Mesendoderm (in vitro differentiated cells): ENCODE data around the gene ZNF606.

Source experiments
- DNase-seq: peaks from one replicate; pipeline ENCODE4 v3.0.0; 2013
- H2AK5ac ChIP-seq: 2 replicates; pipeline ENCODE4 v1.6.1; 2013; ENCODE audit warnings: low read length, inconsistent platforms
- H2BK120ac ChIP-seq: 2 replicates; pipeline ENCODE4 v1.6.1; 2013; ENCODE audit warnings: low read depth, mild to moderate bottlenecking, low read length, moderate library complexity, mixed read lengths
- H2BK15ac ChIP-seq: replicated peaks from 2 replicates; pipeline ENCODE4 v1.6.1; 2013; ENCODE audit warnings: low read depth, mild to moderate bottlenecking, moderate library complexity
- H2BK5ac ChIP-seq: 2 replicates; pipeline ENCODE4 v1.6.1; 2013; ENCODE audit warnings: low read length, inconsistent platforms
- H3K18ac ChIP-seq: 2 replicates; pipeline ENCODE4 v1.6.1; 2013; ENCODE audit warnings: mild to moderate bottlenecking, low read length, mixed read lengths
- H3K23ac ChIP-seq: one replicate; pipeline ENCODE4 v1.6.1; 2013; ENCODE audit warnings: low read length
- H3K27ac ChIP-seq: 2 replicates; pipeline ENCODE4 v1.5.1; 2013; ENCODE audit warnings: low read depth, mild to moderate bottlenecking, inconsistent platforms, low read length, moderate library complexity
- H3K27me3 ChIP-seq: 2 replicates; pipeline ENCODE4 v1.6.1; 2013; ENCODE audit warnings: low read length, control low read depth, mild to moderate bottlenecking, inconsistent platforms; ENCODE audit not compliant: insufficient read depth, poor library complexity
- H3K36me3 ChIP-seq: 2 replicates; pipeline ENCODE4 v1.6.1; 2013; ENCODE audit warnings: low read length, inconsistent platforms; ENCODE audit not compliant: control insufficient read depth, insufficient read depth
- H3K4ac ChIP-seq: one replicate; pipeline ENCODE4 v1.6.1; 2013; ENCODE audit warnings: low read depth, mild to moderate bottlenecking, low read length, moderate library complexity
- H3K4me1 ChIP-seq: 2 replicates; pipeline ENCODE4 v1.6.1; 2013; ENCODE audit warnings: low read depth, low read length, inconsistent platforms; ENCODE audit not compliant: control insufficient read depth
- H3K4me2 ChIP-seq: 2 replicates; pipeline ENCODE4 v1.6.1; 2013; ENCODE audit warnings: low read length
- H3K4me3 ChIP-seq: 2 replicates; pipeline ENCODE4 v1.5.1; 2013; ENCODE audit warnings: mild to moderate bottlenecking, low read length
- H3K56ac ChIP-seq: one replicate; pipeline ENCODE4 v1.6.1; 2013; ENCODE audit warnings: low read length
- H3K79me1 ChIP-seq: 2 replicates; pipeline ENCODE4 v1.6.1; 2013; ENCODE audit warnings: low read length, inconsistent platforms
- H3K79me2 ChIP-seq: 2 replicates; pipeline ENCODE4 v1.6.1; 2013; ENCODE audit warnings: mild to moderate bottlenecking, low read length; ENCODE audit not compliant: control insufficient read depth, insufficient read depth
- H3K9ac ChIP-seq: 2 replicates; pipeline ENCODE4 v1.6.1; 2013; ENCODE audit warnings: low read length, inconsistent platforms
- H4K5ac ChIP-seq: one replicate; pipeline ENCODE4 v1.6.1; 2013; ENCODE audit warnings: low read length
- H4K8ac ChIP-seq: one replicate; pipeline ENCODE4 v1.6.1; 2013; ENCODE audit warnings: low read depth, mild to moderate bottlenecking, control low read depth, low read length, moderate library complexity
- WGBS: extraction: QIAGEN DNeasy Blood & Tissue Kit; methylation state at CpG from one replicate; pipeline ENCODE4 v1.1.7; 2013; ENCODE audit warnings: low lambda C conversion rate, missing lambda C conversion rate; ENCODE audit not compliant: insufficient coverage; ENCODE audit errors: extremely low coverage; 5-methylcytosine and 5-hydroxymethylcytosine counted together

ZNF606 gene

GRCh38 chr19:58037927-58038687, 35.5 kb upstream of the ZNF606 start:
- no peak overlapping the region for H3K27ac ChIP-seq
- no peak overlapping the region for H3K4me3 ChIP-seq
- no peaks in the 10 kb centered on the region for H3K4me1 ChIP-seq
- H3K4ac ChIP-seq = no peak overlapping the region
- H4K5ac ChIP-seq = no peak overlapping the region
- H2AK5ac ChIP-seq = no peak overlapping the region
- no peaks in the 10 kb centered on the region for H3K27me3 ChIP-seq
- no peak overlapping the region for H3K9ac ChIP-seq
- H4K8ac ChIP-seq = no peak overlapping the region
- no peaks in the 10 kb centered on the region for H3K36me3 ChIP-seq
- H3K23ac ChIP-seq = no peak overlapping the region
- H3K18ac ChIP-seq = no peak overlapping the region
- no CpG with 5 or more reads among the region's 44 CpGs for WGBS
- H3K79me2 ChIP-seq = no peaks in the 10 kb centered on the region
- H3K79me1 ChIP-seq = no peaks in the 10 kb centered on the region
- H2BK15ac ChIP-seq = no peak overlapping the region
- peak overlapping the region; percentile 11 for H3K56ac ChIP-seq
- H2BK120ac ChIP-seq = no peak overlapping the region
- no peak overlapping the region for H2BK5ac ChIP-seq
- no peak overlapping the region for H3K4me2 ChIP-seq
- DNase-seq = peak; percentile 70

DNA sequence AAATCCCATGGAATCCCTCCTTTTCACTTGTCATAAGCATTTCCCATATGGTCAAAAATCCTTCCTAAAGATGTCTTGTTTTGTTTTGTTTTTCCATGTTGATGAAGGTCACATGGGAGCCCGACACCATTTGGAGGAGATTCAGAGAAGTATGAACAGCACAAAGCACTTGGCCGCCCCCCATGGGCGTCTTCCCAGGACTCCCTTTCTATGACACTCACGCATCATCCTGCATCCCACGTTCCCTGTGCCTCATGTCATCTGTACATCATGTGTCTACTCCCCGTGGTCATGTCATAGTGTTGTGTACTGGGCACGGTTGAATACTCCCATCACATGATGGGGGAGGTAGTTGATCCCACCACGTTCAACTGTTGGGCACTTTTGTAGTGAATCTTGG, 33.2 kb upstream of the ZNF606 start:
- Histone ChIP-seq H3K56ac (no peak overlapping the region), H3K79me1 (no peaks in the 10 kb centered on the region), H2BK15ac (no peak overlapping the region), H3K27ac (no peak overlapping the region), H3K79me2 (no peaks in the 10 kb centered on the region), H4K5ac (no peak overlapping the region), H3K4me1 (no peaks in the 10 kb centered on the region), H3K36me3 (no peaks in the 10 kb centered on the region), H2AK5ac (no peak overlapping the region), H3K4me3 (no peak overlapping the region), H3K18ac (no peak overlapping the region), H3K9ac (no peak overlapping the region), H2BK120ac (no peak overlapping the region), H3K23ac (no peak overlapping the region), H3K27me3 (no peaks in the 10 kb centered on the region), H3K4ac (no peak overlapping the region), H4K8ac (no peak overlapping the region), H3K4me2 (no peak overlapping the region), H2BK5ac (no peak overlapping the region)
- no peak for DNase-seq
- no CpG with 5 or more reads among the region's 8 CpGs for WGBS

GRCh38 chr19:58034477-58034793, 31.8 kb upstream of the ZNF606 start:
- no CpG with 5 or more reads among the region's 20 CpGs for WGBS

DNA sequence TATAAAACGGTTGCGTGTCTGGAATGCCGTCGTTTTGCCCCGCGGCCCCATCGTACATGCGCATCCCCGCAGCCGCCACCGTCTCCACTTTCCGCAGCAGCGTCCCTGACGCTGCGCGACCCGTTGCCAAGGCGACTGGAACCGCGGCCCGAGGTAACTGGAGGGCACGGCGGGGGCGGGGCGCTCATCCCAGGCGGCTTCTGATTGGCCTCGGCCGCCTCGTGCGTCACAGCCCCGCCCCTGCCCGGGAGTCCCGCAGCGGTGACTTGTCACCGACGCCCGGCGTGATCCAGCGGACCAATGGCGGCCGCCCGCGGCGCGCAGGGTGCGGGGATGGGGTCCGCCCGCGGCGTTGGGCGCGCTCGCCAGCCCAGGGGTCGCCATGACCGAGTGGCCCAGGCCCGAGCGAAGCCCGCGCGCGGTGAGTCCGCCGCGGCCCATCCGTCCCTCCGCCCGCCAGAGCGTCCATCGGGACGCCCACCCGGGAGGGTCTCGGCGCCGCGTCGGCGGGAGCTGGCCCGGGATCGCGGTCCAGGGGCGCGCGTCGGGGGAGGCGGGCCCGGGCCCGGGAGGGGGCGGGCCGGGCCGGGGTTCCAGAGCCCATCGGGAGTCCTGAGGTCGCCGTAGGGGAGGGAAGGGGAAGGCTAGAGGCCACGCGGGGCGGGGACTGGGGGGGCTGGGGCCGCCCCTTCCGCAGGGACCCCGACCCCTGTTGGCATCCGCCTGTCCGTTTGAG, 31.3 kb upstream of the ZNF606 start, which contains the start of gene ZSCAN1:
Gene ZSCAN1, plus strand, starts transcription at position 285 of the 736 bp plus-strand sequence. CDS start 3,812 bp downstream, outside the sequence.
- H4K8ac ChIP-seq = no peak within 1 kb of the TSS
- H2BK5ac ChIP-seq = no peak within 1 kb of the TSS
- WGBS = no CpG with 5 or more reads among the region's 101 CpGs
- peak within 1 kb of the TSS; percentile 40 for H3K4me2 ChIP-seq
- peak within 1 kb of the TSS; percentile 56 for H3K4ac ChIP-seq
- peak within 1 kb of the TSS; percentile 48 for H3K4me3 ChIP-seq
- H3K9ac ChIP-seq = peak within 1 kb of the TSS; percentile 77
- no peaks in the 10 kb centered on the region for H3K36me3 ChIP-seq
- no peak within 1 kb of the TSS for H2BK120ac ChIP-seq
- H2BK15ac ChIP-seq = no peak within 1 kb of the TSS
- H3K27ac ChIP-seq = peak within 1 kb of the TSS; percentile 40
- no peaks in the 10 kb centered on the region for H3K79me2 ChIP-seq
- peak; percentile 97 for DNase-seq
- no peaks in the 10 kb centered on the region for H3K27me3 ChIP-seq
- no peaks in the 10 kb centered on the region for H3K4me1 ChIP-seq
- H3K56ac ChIP-seq = peak within 1 kb of the TSS; percentile 90
- H2AK5ac ChIP-seq = no peak within 1 kb of the TSS
- no peak within 1 kb of the TSS for H4K5ac ChIP-seq
- H3K23ac ChIP-seq = peak within 1 kb of the TSS; percentile 85
- peak within 1 kb of the TSS; percentile 65 for H3K18ac ChIP-seq
- H3K79me1 ChIP-seq = no peaks in the 10 kb centered on the region

More at GRCh38 chr19:58034477-58034793, 31.8 kb upstream of the ZNF606 start:
- no peaks in the 10 kb centered on the region for H3K27me3 ChIP-seq
- no peak overlapping the region for H2BK15ac ChIP-seq
- no peak overlapping the region for H4K5ac ChIP-seq
- H3K79me2 ChIP-seq = no peaks in the 10 kb centered on the region
- H3K27ac ChIP-seq = no peak overlapping the region
- peak overlapping the region; percentile 64 for H3K9ac ChIP-seq
- H2AK5ac ChIP-seq = no peak overlapping the region
- H3K4me2 ChIP-seq = peak overlapping the region; percentile 40
- H3K23ac ChIP-seq = peak overlapping the region; percentile 85
- no peak overlapping the region for H4K8ac ChIP-seq
- no peak overlapping the region for H2BK5ac ChIP-seq
- H3K18ac ChIP-seq = peak overlapping the region; percentile 65
- H3K4ac ChIP-seq = peak overlapping the region; percentile 56
- no peak overlapping the region for H2BK120ac ChIP-seq
- H3K79me1 ChIP-seq = no peaks in the 10 kb centered on the region
- no peaks in the 10 kb centered on the region for H3K4me1 ChIP-seq
- peak; percentile 37 for DNase-seq
- H3K36me3 ChIP-seq = no peaks in the 10 kb centered on the region
- peak overlapping the region; percentile 90 for H3K56ac ChIP-seq
- H3K4me3 ChIP-seq = peak overlapping the region; percentile 37

- Histone ChIP-seq H3K23ac (no peak overlapping the region), H4K5ac (no peak overlapping the region), H2BK15ac (no peak overlapping the region), H3K79me2 (no peaks in the 10 kb centered on the region), H3K4me2 (no peak overlapping the region), H3K4me3 (no peak overlapping the region), H3K4ac (no peak overlapping the region), H2BK5ac (no peak overlapping the region), H3K79me1 (no peaks in the 10 kb centered on the region), H3K18ac (no peak overlapping the region), H3K27me3 (no peaks in the 10 kb centered on the region), H4K8ac (no peak overlapping the region), H3K56ac (no peak overlapping the region), H3K9ac (no peak overlapping the region), H2BK120ac (no peak overlapping the region), H3K4me1 (no peaks in the 10 kb centered on the region), H3K36me3 (no peaks in the 10 kb centered on the region), H3K27ac (no peak overlapping the region), H2AK5ac (no peak overlapping the region)
- WGBS = no CpG with 5 or more reads among the region's 12 CpGs
- no peak for DNase-seq
Measured at GRCh38 chr19:58024661-58025060, 22.0 kb upstream of the ZNF606 start.
